ENCODE data around the gene GCC2. TPM values are rescaled to one million over a fixed set of nuclear protein-coding genes. Genes with fewer than 3 reads are reported as not detected.

The GCC2 gene
- total and polyA plus RNA-seq, 2 of the 13 experiments (the other 11 are each of a cell fraction or from before 2014, with no cell fraction given), result 17.6 to 22.5 TPM

- TF ChIP-seq MLXIP (CRISPR knock-in tag; IDR thresholded peaks at IDR 0.05; ENCODE audit: borderline replicate concordance) (peak; percentile 60; the same call in 1 of the 2 replicates), ZNF431 (CRISPR knock-in tag; IDR thresholded peaks at IDR 0.05; ENCODE audit: borderline replicate concordance, low read depth) (no peak; the same call in 1 of the 2 replicates), FOXA1 (IDR thresholded peaks at IDR 0.05) (no peak), FOXA1 (CRISPR knock-in tag; IDR thresholded peaks at IDR 0.05) (peak; percentile 36; the same call in 1 of the 2 replicates), NONO (IDR thresholded peaks at IDR 0.05) (no peak), NONO (CRISPR knock-in tag; conservative IDR thresholded peaks at IDR 0.05) (peak; percentile 98), ZNF367 (CRISPR knock-in tag; IDR thresholded peaks at IDR 0.05; ENCODE audit: borderline replicate concordance) (no peak), ELF4 (CRISPR knock-in tag; IDR thresholded peaks at IDR 0.05; ENCODE audit: borderline replicate concordance) (peak; percentile 100), CHCHD3 (CRISPR knock-in tag; IDR thresholded peaks at IDR 0.05) (peak; percentile 93; the same call in 1 of the 2 replicates), KLF11 (CRISPR knock-in tag; IDR thresholded peaks at IDR 0.05) (peak; percentile 89), NCOR1 (IDR thresholded peaks at IDR 0.05; ENCODE audit: borderline replicate concordance, low read length) (peak; percentile 88; the same call in 1 of the 2 replicates), ZNF513 (CRISPR knock-in tag; conservative IDR thresholded peaks at IDR 0.05) (0 out of 2 replicates have a peak, but pooled peaks have one; percentile 78), ARNTL (CRISPR knock-in tag; IDR thresholded peaks at IDR 0.05) (no peak; the same call in 1 of the 2 replicates), ZNF34 (CRISPR knock-in tag; IDR thresholded peaks at IDR 0.05; ENCODE audit: borderline replicate concordance) (no peak), ZNF180 (CRISPR knock-in tag; IDR thresholded peaks at IDR 0.05; ENCODE audit: borderline replicate concordance, low read depth) (no peak), ZNF362 (CRISPR knock-in tag; IDR thresholded peaks at IDR 0.05; ENCODE audit: borderline replicate concordance) (no peak), ZNF7 (CRISPR knock-in tag; IDR thresholded peaks at IDR 0.05) (no peak), ZNF484 (CRISPR knock-in tag; IDR thresholded peaks at IDR 0.05; ENCODE audit: borderline replicate concordance, low read depth) (no peak), ZNF503 (CRISPR knock-in tag; IDR thresholded peaks at IDR 0.05) (peak; percentile 67; the same call in 1 of the 2 replicates), ZNF121 (CRISPR knock-in tag; IDR thresholded peaks at IDR 0.05) (0 out of 2 replicates have a peak, but pooled peaks have one; percentile 48)
- TF ChIP-seq, protein P1, sequence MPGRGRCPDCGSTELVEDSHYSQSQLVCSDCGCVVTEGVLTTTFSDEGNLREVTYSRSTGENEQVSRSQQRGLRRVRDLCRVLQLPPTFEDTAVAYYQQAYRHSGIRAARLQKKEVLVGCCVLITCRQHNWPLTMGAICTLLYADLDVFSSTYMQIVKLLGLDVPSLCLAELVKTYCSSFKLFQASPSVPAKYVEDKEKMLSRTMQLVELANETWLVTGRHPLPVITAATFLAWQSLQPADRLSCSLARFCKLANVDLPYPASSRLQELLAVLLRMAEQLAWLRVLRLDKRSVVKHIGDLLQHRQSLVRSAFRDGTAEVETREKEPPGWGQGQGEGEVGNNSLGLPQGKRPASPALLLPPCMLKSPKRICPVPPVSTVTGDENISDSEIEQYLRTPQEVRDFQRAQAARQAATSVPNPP (CRISPR knock-in tag; IDR thresholded peaks at IDR 0.05), result no peak
These were observed at the start of gene GCC2 (continued) for GRCh38 chr2:108448678-108449409.
